KG1 (cell line): ENCODE data around the gene DNAJB13.
"Not testable (repeated sequence)": the region's sequence is repeated elsewhere in the genome, so short reads cannot be mapped to it uniquely, and the experiment has no call there.

Source experiments
- DNase-seq: peaks from one replicate; lab custom pipeline; 2025; lab: John Stamatoyannopoulos, UW

DNAJB13 gene

GRCh38 chr11:73977856-73978519, 27.2 kb downstream of the DNAJB13 start:
- no peak for DNase-seq

DNA sequence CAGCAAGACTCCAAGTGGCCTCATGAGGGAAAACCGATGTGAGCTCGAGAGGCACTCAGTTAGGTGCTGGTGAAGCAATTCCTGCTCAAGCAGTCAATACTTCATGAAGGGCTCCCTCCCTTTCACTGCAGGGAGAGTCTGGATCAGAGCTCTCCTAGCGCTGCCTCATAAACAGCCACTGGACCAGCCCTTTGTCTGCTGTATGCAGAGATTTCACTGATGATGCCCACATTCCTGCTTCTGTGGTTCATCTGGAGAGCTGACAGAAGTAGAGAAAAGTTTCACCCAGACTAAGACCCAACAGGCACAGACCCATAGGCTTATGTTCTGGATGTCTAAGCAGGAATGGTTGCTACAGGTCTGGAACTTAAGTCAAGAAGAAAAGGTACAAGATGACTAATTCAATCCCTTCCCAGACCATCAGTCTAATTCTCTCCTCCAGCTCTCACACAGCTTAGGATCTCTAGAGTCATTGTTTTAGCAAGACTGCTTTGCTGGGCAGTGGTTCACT, 27.8 kb downstream of the DNAJB13 start:
- no peak for DNase-seq

GRCh38 chr11:73980001-73980961, 29.5 kb downstream of the DNAJB13 start:
- peak; percentile 48 for DNase-seq

GRCh38 chr11:73981051-73981805, 30.4 kb downstream of the DNAJB13 start:
- no peak for DNase-seq

DNA sequence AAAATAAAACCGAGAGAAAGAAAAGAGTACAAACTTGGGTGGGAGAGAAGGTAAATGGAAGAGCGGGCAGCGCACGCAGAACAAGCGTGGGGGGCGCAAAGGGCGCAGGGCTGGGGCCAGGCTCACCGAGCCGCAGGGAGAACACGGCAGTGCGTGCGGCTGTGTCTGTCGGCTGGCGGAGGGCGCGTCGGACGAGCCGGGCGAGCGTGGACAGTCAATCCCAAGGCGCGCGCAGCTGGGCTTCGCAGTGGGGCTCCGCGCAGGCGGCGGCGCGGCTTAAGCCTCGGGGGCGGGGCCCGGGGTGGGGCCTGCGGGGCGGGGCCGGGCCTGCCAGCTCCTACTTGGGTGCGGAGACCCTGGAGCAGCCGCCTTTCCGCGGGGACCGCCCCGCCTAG, 31.8 kb downstream of the DNAJB13 start, which contains the start of gene UCP2:
Gene UCP2, minus strand, starts transcription at position 249 of the 395 bp plus-strand sequence. CDS start 4,465 bp downstream, outside the sequence.
- peak; percentile 96 for DNase-seq

GRCh38 chr11:73982990-73983740, 32.3 kb downstream of the DNAJB13 start:
- DNase-seq, result peak; percentile 96

- no peak for DNase-seq
These were observed 33.1 kb downstream of the DNAJB13 start for GRCh38 chr11:73983741-73984538.

GRCh38 chr11:73985661-73986060, 34.8 kb downstream of the DNAJB13 start:
- not testable (repeated sequence) for DNase-seq

GRCh38 chr11:73988227-73988626, 37.4 kb downstream of the DNAJB13 start:
- no peak for DNase-seq

GRCh38 chr11:73989156-73989555, 38.3 kb downstream of the DNAJB13 start:
- DNase-seq, result no peak

GRCh38 chr11:73990730-73991129, 39.9 kb downstream of the DNAJB13 start:
- no peak for DNase-seq

GRCh38 chr11:73991471-73992006, 40.7 kb downstream of the DNAJB13 start:
- no peak for DNase-seq

DNA sequence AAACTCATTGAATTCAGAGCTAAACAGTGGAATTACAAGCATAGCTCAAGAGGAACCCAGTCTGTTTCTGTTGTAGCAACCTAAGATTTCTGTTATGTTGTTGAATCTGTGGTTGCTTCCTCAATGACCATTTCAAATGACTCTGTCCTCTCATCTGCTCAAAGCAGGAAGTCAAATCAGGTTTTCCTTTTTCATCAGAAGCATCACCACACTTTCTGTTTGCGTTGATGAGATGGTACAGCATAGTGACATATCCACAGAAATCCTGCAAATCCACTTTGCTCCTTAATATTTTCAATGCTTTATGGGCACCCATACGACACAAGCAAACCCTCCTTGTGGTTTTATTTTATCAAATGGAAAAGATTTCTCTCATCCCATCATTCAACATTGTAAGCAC, 44.4 kb downstream of the DNAJB13 start:
- peak; percentile 26 for DNase-seq

GRCh38 chr11:73995731-73996130, 44.9 kb downstream of the DNAJB13 start:
- DNase-seq, result no peak

DNA sequence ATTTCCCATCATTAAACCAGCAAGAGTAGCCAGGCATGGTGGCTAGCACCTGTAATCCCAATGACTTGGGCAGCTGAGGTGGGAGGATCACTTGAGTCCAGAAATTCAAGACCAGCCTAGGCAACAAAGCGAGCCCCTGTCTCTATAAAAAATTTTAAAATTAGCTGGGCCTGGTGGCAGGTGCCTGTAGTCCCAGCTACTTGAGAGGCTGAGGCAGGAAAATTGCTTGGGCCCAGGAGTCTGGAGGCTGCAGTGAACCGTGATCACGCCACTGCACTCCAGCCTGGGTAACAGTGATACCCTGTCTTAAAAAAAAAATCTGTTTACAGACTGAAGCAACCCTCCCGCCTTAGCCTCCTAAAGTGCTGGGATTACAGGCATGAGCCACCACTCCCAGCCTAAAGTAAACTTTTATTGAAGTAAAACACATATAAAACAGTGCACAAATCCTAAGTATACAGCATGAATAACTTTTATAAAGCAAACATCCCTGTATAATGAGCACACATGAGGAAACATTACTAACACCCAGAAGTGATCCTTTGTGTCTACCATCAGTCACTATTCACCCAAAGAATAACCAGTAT, 45.4 kb downstream of the DNAJB13 start:
- no peak for DNase-seq

DNA sequence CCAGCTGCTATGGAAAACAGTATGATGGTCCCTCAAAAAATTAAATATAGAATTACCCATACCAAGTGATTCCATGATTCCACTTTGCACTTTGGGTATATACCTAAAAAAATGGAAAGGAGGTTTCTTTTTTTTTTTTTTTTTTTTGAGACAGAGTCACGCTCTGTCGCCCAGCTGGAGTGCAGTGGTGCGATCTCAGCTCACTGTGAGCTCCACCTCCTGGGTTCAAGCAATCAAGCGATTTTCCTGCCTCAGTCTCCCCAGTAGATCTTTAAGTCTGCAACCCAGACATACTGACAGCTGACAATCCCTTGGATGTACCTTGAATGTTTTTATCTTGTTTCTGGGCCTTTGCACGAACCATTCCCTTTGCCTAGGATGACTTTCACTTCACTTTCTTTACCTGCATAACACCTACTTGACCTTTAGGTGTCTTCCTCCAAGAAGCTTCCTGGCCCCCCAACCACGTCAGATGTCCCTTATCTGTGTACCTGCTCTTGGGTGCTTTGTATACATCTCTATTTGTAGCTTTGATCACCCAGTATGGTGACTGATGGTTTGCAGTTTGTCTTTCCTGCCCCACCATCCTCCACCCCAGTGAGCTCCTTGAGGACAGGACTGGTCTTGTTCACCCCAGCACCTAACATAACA, 46.4 kb downstream of the DNAJB13 start:
- DNase-seq, result no peak

DNA sequence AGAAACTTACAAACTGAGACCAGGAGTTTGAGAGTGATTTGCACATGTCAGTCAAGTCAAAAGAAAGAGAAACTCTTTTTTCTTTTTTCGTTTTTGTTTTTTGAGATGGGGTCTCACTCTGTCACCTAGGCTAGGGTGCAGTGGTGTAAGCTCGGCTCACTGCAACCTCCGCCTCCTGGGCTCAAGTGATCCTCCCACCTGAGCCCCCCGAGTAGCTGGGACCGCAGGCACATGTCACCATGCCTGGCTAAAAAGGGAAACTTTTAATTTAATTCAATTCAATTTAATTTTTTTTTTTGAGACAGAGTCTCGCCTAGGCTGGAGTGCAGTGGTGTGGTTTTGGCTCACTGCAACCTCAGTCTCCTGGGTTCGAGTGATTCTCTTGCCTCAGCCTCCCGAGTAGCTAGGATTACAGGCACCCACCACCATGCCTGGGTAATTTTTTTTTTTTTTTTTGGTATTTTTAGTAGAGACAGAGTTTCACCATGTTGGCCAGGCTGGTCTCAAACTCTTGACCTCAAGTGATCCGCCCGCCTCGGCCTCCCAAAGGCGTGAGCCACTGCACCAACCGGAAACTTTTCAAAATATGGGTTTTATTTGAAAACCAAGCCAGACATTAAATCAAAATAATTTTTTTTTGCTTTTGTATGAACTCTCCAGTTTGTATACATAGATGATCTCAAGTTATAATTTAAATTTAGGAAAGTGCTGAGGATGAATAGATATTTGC, 48.2 kb downstream of the DNAJB13 start:
- DNase-seq, result no peak

- DNase-seq, result no peak
These were observed 48.9 kb downstream of the DNAJB13 start for GRCh38 chr11:73999581-74000306.
